Gastroesophageal sphincter (tissue), 3 donors: ENCODE measurements around the gene UCKL1.

Experiments
- EP300 ChIP-seq: sonication (generic); formaldehyde crosslinking; IDR thresholded peaks from one replicate; pipeline ENCODE4 v1.6.1; 2017; ENCODE audit warnings: antibody characterized with exemption, mild to moderate bottlenecking
- POLR2A ChIP-seq, 2 donors: fragments of 450-650 bp; IDR thresholded peaks; one replicate each; pipeline ENCODE4 v1.6.1; 2017; ENCODE audit warnings: antibody characterized with exemption in 2 of 2, mild to moderate bottlenecking in 2 of 2, moderate library complexity in 1 of 2
- POLR2AphosphoS5 ChIP-seq: sonication (generic); formaldehyde crosslinking; IDR thresholded peaks from one replicate; pipeline ENCODE4 v1.6.1; 2017; ENCODE audit warnings: antibody characterized with exemption
- TF ChIP-seq, protein P1 (sequence below), 4 experiments: fragments of 200-600 bp in 2 of 4; fragments of 450-650 bp in 2 of 4; sonication (generic) in 1 of 4; IDR thresholded peaks; one replicate each; pipeline ENCODE4 v1.5.1; 2017 to 2019; ENCODE audit warnings: antibody characterized with exemption in 4 of 4, mild to moderate bottlenecking in 2 of 4, moderate library complexity in 2 of 4

- TF ChIP-seq, protein P1, sequence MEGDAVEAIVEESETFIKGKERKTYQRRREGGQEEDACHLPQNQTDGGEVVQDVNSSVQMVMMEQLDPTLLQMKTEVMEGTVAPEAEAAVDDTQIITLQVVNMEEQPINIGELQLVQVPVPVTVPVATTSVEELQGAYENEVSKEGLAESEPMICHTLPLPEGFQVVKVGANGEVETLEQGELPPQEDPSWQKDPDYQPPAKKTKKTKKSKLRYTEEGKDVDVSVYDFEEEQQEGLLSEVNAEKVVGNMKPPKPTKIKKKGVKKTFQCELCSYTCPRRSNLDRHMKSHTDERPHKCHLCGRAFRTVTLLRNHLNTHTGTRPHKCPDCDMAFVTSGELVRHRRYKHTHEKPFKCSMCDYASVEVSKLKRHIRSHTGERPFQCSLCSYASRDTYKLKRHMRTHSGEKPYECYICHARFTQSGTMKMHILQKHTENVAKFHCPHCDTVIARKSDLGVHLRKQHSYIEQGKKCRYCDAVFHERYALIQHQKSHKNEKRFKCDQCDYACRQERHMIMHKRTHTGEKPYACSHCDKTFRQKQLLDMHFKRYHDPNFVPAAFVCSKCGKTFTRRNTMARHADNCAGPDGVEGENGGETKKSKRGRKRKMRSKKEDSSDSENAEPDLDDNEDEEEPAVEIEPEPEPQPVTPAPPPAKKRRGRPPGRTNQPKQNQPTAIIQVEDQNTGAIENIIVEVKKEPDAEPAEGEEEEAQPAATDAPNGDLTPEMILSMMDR (IDR thresholded peaks at IDR 0.05): no peak
- TF ChIP-seq POLR2AphosphoS5: no peak
- no peak for TF ChIP-seq POLR2A (IDR thresholded peaks at IDR 0.05)
- TF ChIP-seq EP300: no peak
Measured at GRCh38 chr20:63900413-63900812, 55.8 kb downstream of the UCKL1 start.
